Endodermal cell (in vitro differentiated cells): ENCODE data around the gene ELAVL3. TPM values are rescaled to one million over a fixed set of nuclear protein-coding genes. Genes with fewer than 3 reads are reported as not detected.

Source experiments
- DNase-seq: peaks from one replicate; pipeline ENCODE4 v3.0.0-alpha.2; 2017
- H3K27ac ChIP-seq: 2 replicates; pipeline ENCODE4 v1.5.1; 2013; ENCODE audit warnings: mild to moderate bottlenecking, low read depth, low read length, moderate library complexity
- H3K27me3 ChIP-seq: 2 replicates; pipeline ENCODE4 v1.6.1; 2013; ENCODE audit warnings: mild to moderate bottlenecking, low read length, moderate library complexity; ENCODE audit not compliant: insufficient read depth, control insufficient read depth, poor library complexity, severe bottlenecking
- H3K36me3 ChIP-seq: 2 replicates; pipeline ENCODE4 v1.7.0; 2013; ENCODE audit warnings: mild to moderate bottlenecking, low read length, moderate library complexity; ENCODE audit not compliant: control insufficient read depth, insufficient read depth
- H3K4me1 ChIP-seq: one replicate; pipeline ENCODE4 v1.7.0; 2013; ENCODE audit warnings: low read length; ENCODE audit not compliant: control insufficient read depth, insufficient read depth
- H3K4me3 ChIP-seq: 2 replicates; pipeline ENCODE4 v1.5.1; 2013; ENCODE audit warnings: mild to moderate bottlenecking, low read length, moderate library complexity
- H3K9ac ChIP-seq: 2 replicates; pipeline ENCODE4 v1.6.1; 2013; ENCODE audit warnings: mild to moderate bottlenecking, low read length, moderate library complexity; ENCODE audit not compliant: poor library complexity, severe bottlenecking; ENCODE audit errors: extremely low read depth
- H3K9me3 ChIP-seq: 2 replicates; pipeline ENCODE4 v1.6.1; 2013; ENCODE audit warnings: mild to moderate bottlenecking, low read length, moderate library complexity; ENCODE audit not compliant: control insufficient read depth
- H3K27ac Mint-ChIP-seq: 2 replicates; pipeline ENCODE4 v1.8.0; 2020; ENCODE audit warnings: mixed read lengths
- H3K27me3 Mint-ChIP-seq: 2 replicates; pipeline ENCODE4 v1.8.0; 2021; ENCODE audit warnings: mild to moderate bottlenecking, mixed read lengths; ENCODE audit not compliant: insufficient read depth
- H3K36me3 Mint-ChIP-seq: 2 replicates; pipeline ENCODE4 v1.8.0; 2020; ENCODE audit warnings: low read depth, mixed read lengths
- H3K4me1 Mint-ChIP-seq: 2 replicates; pipeline ENCODE4 v1.8.0; 2020; ENCODE audit warnings: mixed read lengths
- H3K4me3 Mint-ChIP-seq: 2 replicates; pipeline ENCODE4 v1.8.0; 2020; ENCODE audit warnings: mild to moderate bottlenecking, moderate library complexity, mixed read lengths
- H3K9me3 Mint-ChIP-seq: 2 replicates; pipeline ENCODE4 v1.8.0; 2020; ENCODE audit warnings: mild to moderate bottlenecking, mixed read lengths
- CTCF ChIP-seq: fragments of 200-600 bp; sonication (generic); conservative IDR thresholded peaks from 2 replicates; pipeline ENCODE4 v1.5.0; 2021; ENCODE audit warnings: antibody characterized with exemption, mild to moderate bottlenecking
- WGBS, 2 experiments: methylation state at CpG; one replicate each; pipeline versions ENCODE4 v1.1.5 to v1.1.7; 2013; ENCODE audit warnings: missing lambda C conversion rate in 2 of 2, mixed read lengths in 1 of 2; ENCODE audit not compliant: insufficient coverage in 1 of 2, insufficient read length in 1 of 2; 5-methylcytosine and 5-hydroxymethylcytosine counted together
- total RNA-seq, 2 donors: library from RNA; stranded (reverse); fragmentation: NEBNext Ultra II Directional in 1 of 2; extraction: Animal tissue kit (Norgen Biotek cat#: 25700) in 1 of 2; gene quantifications; 2 replicates in 1 of 2; 3 replicates in 1 of 2; pipeline ENCODE4 v1.2.1, GENCODE V29; 2021

ELAVL3 gene
- total RNA-seq, 2 donors from 2014 or later: 0.55 TPM; not detected in 1

GRCh38 chr19:11418094-11418548, 62.7 kb downstream of the ELAVL3 start:
- Histone ChIP-seq H3K4me1 (peaks cover 3% of the 10 kb centered on the region), H3K36me3 (no peaks in the 10 kb centered on the region), H3K27ac (no peak overlapping the region), H3K9me3 (no peaks in the 10 kb centered on the region), H3K4me3 (peak overlapping the region; percentile 86), H3K9ac (peak overlapping the region; percentile 38), H3K27me3 (peaks cover 45% of the 10 kb centered on the region)
- peak overlapping the region; percentile 94 for H3K27ac Mint-ChIP-seq
- no peak for DNase-seq
- H3K9me3 Mint-ChIP-seq: no peaks in the 10 kb centered on the region
- H3K36me3 Mint-ChIP-seq: peaks cover 20% of the 10 kb centered on the region
- peaks cover 39% of the 10 kb centered on the region for H3K27me3 Mint-ChIP-seq
- 0% methylated on average over 6 to 11 of the region's 16 CpGs for WGBS, 2 experiments
- H3K4me1 Mint-ChIP-seq: peaks cover 9% of the 10 kb centered on the region
- no peak for TF ChIP-seq CTCF
- H3K4me3 Mint-ChIP-seq: peak overlapping the region; percentile 80

GRCh38 chr19:11416346-11417052, 64.3 kb downstream of the ELAVL3 start:
- H3K27me3 Mint-ChIP-seq: peaks cover 24% of the 10 kb centered on the region
- no peak for DNase-seq
- no peak overlapping the region for H3K4me3 ChIP-seq
- peaks cover 8% of the 10 kb centered on the region for H3K4me1 Mint-ChIP-seq
- WGBS, 2 experiments: 92 to 94% methylated on average over 8 to 14 of the region's 17 CpGs
- peaks cover 27% of the 10 kb centered on the region for H3K36me3 Mint-ChIP-seq
- peak overlapping the region; percentile 80 for H3K4me3 Mint-ChIP-seq
- H3K27me3 ChIP-seq: peaks cover 29% of the 10 kb centered on the region
- TF ChIP-seq CTCF: no peak
- H3K9me3 ChIP-seq: no peaks in the 10 kb centered on the region
- H3K4me1 ChIP-seq: peaks cover 3% of the 10 kb centered on the region
- H3K27ac Mint-ChIP-seq: no peak overlapping the region
- no peak overlapping the region for H3K9ac ChIP-seq
- no peak overlapping the region for H3K27ac ChIP-seq
- H3K36me3 ChIP-seq: no peaks in the 10 kb centered on the region
- H3K9me3 Mint-ChIP-seq: no peaks in the 10 kb centered on the region

- Histone ChIP-seq H3K27ac (no peak overlapping the region), H3K4me1 (no peaks in the 10 kb centered on the region)
- H3K9me3 Mint-ChIP-seq: no peaks in the 10 kb centered on the region
Measured at GRCh38 chr19:11414544-11414943, 66.3 kb downstream of the ELAVL3 start.

More at GRCh38 chr19:11414544-11414943, 66.3 kb downstream of the ELAVL3 start:
- no peak for TF ChIP-seq CTCF
- Mint-ChIP-seq H3K27ac (no peak overlapping the region), H3K4me1 (peaks cover 2% of the 10 kb centered on the region), H3K27me3 (peaks cover 4% of the 10 kb centered on the region), H3K4me3 (no peak overlapping the region), H3K36me3 (peaks cover 40% of the 10 kb centered on the region)
- no peaks in the 10 kb centered on the region for H3K9me3 ChIP-seq
- H3K4me3 ChIP-seq: no peak overlapping the region
- no peaks in the 10 kb centered on the region for H3K36me3 ChIP-seq
- peaks cover 9% of the 10 kb centered on the region for H3K27me3 ChIP-seq
- H3K9ac ChIP-seq: no peak overlapping the region
- WGBS, 2 experiments: 84 to 95% methylated on average over 2 of the region's 2 CpGs
- no peak for DNase-seq
